GM12865 (cell line): Measurements from ENCODE around the gene DLG1.
A peak's percentile ranks its signal among the peaks of the same experiment; 100 is the strongest.

ENCODE experiments used
- DNase-seq: peaks from one replicate; pipeline ENCODE4 v3.0.0; 2010; ENCODE audit warnings: low read depth
- H3K4me3 ChIP-seq: 2 replicates; pipeline ENCODE4 v1.5.1; 2011; ENCODE audit warnings: mild to moderate bottlenecking, low read depth, low read length, control low read depth
- CTCF ChIP-seq: IDR thresholded peaks from 2 replicates; pipeline ENCODE4 v1.5.1; 2011; ENCODE audit warnings: low read length, control low read depth, low read depth, inconsistent platforms; ENCODE audit not compliant: insufficient read depth; ENCODE audit errors: missing control alignments

The DLG1 gene

GRCh38 chr3:197006860-197007259 lies 291.6 kb downstream of the DLG1 start:
- DNase-seq, result no peak
- H3K4me3 ChIP-seq, result no peak overlapping the region
- TF ChIP-seq CTCF, result no peak

GRCh38 chr3:197006446-197006845 lies 292.0 kb downstream of the DLG1 start:
- DNase-seq, result no peak
- TF ChIP-seq CTCF, result no peak
- no peak overlapping the region for H3K4me3 ChIP-seq

GRCh38 chr3:197003461-197004385 lies 294.7 kb downstream of the DLG1 start:
- peak overlapping the region; percentile 61 for H3K4me3 ChIP-seq
- DNase-seq, result peak; percentile 42
- TF ChIP-seq CTCF, result no peak

- H3K4me3 ChIP-seq, result peak overlapping the region; percentile 61
- peak; percentile 74 for TF ChIP-seq CTCF
- DNase-seq, result peak; percentile 91
Measured at GRCh38 chr3:197002701-197003454, 295.5 kb downstream of the DLG1 start.

GRCh38 chr3:197001972-197002700 lies 296.3 kb downstream of the DLG1 start:
- no peak for TF ChIP-seq CTCF
- H3K4me3 ChIP-seq, result peak overlapping the region; percentile 51
- no peak for DNase-seq

- no peak overlapping the region for H3K4me3 ChIP-seq
- no peak for DNase-seq
- TF ChIP-seq CTCF, result no peak
Measured at GRCh38 chr3:197001106-197001971, 297.1 kb downstream of the DLG1 start.
